NOMO-1 treated with DMSO at 0.1 percent for 48 hours (cell line): ENCODE results near the gene TACC2.

Source experiments
- DNase-seq: peaks from one replicate; lab custom pipeline; 2025; ENCODE audit not compliant: unreplicated experiment; lab: John Stamatoyannopoulos, UW

TACC2 gene

GRCh38 chr10:122245136-122245535, 256.2 kb downstream of the TACC2 start:
- no peak for DNase-seq

DNA sequence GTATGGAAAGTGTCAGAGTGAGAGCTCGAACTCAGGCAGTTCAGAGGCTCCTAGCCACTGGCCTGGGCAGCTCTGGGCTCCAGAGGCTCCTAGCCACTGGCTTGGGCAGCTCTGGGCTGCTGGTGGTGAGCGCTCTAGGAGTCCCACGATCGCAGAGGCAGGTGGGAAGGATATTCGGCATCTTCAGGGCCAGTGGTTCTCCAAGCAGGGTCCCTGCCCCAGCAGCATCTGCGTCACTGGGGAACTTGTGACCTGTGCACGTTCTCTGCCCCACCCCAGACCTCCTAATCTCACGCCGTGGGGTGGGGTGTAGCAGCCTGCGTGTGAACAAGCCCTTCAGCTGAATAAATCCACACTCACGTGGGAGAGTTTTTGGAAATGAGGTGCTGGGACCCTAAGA, 256.9 kb downstream of the TACC2 start:
- DNase-seq: no peak

DNA sequence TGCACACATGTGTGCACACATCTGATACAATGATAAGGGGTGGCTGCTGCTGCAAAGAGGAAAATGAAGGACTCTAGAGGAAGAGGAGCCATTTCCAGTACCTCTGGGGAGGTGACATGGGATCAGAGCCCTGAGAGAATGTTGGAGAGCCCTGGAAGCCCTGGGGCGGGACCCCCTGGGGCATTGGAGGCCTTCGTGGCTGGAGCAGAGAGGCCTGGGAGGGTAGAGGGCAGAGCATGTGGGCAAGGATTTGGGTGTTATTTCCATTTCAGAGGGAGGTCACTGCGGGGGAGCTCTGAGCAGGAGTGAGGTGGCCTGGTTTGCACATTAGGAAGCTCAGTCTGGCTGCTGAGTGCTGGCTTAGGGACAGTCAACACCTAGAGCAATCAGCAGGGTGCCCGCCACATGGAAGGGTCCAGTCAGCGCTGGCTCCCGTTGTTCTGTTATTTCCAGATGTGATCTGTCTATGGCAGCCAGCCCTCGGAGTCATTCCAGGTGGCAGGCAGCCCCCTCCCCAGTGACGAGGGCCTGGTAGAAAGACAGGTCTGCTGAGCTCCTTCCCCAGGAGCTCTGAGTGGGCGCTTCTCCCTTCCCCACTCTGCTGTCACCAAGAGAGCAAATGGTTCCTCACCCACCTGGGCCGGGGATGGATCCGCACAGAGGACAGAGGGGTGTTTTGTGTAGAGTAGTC, 258.0 kb downstream of the TACC2 start:
- no peak for DNase-seq

GRCh38 chr10:122248356-122249302, 259.7 kb downstream of the TACC2 start:
- DNase-seq: no peak

DNA sequence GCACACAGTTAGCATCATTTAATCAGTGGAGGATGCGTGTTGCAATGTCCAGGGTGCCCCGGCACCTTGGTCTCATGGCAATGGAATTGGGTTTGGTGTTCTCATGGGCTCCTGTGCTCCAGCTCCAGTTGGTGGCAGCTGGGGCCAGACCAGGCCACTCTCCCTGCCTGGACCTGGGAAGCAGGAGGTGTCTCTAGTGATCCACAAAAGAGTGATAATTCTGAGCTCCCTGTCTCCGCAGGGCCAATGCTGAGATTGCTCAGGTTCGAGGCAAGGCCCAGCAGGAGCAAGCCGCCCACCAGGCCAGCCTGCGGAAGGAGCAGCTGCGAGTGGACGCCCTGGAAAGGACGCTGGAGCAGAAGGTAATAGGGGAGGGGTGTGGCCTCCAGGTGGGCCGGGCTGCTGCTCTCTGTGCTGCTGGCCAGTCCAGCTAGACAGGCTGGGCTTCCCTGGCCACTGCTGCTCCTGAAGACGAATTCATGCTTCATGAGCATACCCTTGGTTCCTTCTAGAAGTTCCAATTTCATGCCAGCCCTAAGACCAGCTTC, 260.4 kb downstream of the TACC2 start:
- DNase-seq: no peak

GRCh38 chr10:122249991-122250750, 261.2 kb downstream of the TACC2 start:
- DNase-seq: no peak

- DNase-seq: no peak
Observed at GRCh38 chr10:122251459-122252255, 262.7 kb downstream of the TACC2 start.

GRCh38 chr10:122252805-122253204, 263.8 kb downstream of the TACC2 start:
- DNase-seq: no peak

GRCh38 chr10:122253605-122254004, 264.6 kb downstream of the TACC2 start:
- no peak for DNase-seq

DNA sequence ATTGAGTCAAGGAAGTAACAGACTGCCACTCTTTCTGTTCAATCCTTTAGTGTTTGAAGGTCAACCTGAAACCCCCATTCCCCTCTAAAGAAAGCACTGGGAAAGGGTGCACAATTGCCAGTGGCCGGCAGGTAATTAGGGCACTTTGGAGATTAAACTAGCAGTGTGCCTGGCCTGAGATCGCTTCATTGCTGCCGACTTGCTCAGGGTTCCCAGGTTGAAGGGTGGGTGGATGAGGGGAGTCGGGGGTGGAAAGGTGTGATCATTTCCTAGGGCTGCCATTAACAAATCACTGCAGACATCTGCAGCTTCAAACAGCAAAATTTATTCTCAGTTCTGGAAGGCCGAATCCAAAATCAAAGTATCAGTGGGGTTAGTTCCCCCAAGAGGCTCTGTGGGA, 265.9 kb downstream of the TACC2 start:
- DNase-seq: no peak

DNA sequence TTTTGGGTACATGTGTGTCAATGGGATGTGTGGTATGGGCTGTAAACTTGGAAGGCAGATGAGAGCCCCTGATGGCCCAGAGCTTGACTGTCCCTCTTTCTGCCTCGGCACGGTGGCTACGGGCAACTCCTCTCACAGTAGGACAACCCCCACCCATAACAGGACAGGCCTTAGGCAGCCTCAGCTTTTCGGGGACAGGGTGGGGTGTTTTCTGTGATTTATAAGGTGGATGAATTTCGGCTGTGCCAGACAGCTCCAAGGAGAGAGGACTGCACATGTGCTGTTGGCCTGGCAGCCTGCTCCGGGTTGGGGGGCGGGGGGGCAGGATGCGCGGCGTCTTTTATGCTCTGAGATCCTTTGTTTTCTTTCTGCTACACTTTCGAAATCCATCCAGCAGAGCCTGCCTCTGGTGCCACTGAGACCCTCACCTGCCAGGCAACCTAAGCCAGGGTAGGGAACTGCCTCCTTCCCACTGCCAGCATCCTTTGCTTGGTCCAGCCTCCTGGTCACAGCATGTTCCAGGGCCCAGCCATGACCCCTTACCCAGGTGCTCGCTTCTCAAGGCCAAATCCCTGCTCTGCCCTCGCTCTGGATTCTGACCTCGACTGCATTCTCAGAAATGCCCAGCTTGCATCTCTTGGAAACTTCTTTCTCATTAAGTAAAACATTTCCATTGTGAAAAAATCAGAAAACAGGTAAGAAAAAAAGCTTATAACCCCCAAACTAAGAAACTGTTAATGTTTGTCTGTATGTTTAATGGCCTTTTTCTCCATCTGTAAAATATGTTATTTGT, 266.7 kb downstream of the TACC2 start:
- no peak for DNase-seq

GRCh38 chr10:122257041-122257440, 268.1 kb downstream of the TACC2 start:
- DNase-seq: no peak

DNA sequence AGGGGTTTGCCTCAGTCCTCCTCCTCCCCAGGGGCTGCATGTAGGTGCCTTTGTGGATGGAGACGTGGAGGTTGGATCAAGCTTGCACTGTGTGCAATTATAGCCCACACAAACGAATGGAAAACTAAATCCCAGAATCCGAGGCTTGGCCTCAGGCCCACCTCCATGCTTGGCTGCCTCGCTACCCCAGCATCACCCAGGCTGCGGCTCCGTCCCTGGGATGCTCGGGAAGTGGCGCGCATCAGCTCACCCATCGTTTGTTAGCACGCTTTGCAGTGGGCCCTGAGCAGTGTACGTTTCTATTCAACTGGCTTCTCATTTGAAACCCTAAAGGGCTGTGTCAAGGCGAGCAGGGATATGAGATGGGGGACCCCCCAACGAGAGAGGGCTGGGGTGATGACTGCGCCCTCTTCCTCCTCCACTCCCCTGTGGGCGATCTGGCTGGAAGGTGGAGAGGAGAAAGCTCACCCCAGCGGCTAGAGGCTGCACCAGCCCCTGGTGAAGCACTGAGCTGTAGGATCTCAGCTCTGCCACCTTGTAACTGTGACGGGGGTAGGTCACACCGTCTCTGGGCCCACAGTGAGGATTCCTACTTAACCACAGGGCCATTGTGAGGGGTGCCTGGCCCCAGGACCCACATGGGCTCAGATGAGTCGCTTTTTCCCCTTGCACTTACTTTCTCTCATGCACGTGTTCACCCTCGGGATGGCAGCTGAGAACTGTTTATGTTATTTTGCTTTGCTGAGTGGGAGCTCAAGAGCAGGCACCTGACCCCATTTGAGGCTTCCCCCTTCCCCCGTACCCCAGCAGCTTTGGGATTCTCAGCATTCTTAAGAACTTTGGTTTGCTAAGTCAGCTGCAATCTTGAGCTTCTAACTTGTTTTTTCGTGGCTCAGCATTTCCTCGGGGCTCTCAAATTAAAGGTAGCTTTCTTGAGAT, 269.4 kb downstream of the TACC2 start:
- DNase-seq: no peak

DNA sequence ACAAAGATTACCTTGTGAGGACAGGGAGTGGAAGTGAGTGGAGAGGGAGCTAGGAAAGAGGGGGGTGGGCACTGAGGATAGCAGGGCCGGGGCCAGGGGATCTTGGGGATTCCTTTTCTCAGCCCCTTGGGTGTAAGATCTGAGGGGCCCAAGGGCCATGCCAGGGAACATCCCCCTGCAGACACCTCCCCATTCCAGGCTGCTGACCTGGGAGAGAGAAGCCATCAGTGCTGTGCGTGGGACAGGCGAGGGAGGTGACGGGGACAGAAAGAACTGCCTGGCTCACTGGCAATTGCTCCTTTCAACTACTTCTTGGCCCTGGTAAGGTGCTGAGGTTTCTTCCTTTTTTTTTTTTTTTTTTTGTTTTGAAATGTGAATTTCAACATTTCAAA, 270.1 kb downstream of the TACC2 start:
- no peak for DNase-seq

- no peak for DNase-seq
Observed at GRCh38 chr10:122261584-122261983, 272.6 kb downstream of the TACC2 start.

- no peak for DNase-seq
Observed at GRCh38 chr10:122263971-122264370, 275.0 kb downstream of the TACC2 start.

GRCh38 chr10:122264436-122264835, 275.5 kb downstream of the TACC2 start:
- no peak for DNase-seq

DNA sequence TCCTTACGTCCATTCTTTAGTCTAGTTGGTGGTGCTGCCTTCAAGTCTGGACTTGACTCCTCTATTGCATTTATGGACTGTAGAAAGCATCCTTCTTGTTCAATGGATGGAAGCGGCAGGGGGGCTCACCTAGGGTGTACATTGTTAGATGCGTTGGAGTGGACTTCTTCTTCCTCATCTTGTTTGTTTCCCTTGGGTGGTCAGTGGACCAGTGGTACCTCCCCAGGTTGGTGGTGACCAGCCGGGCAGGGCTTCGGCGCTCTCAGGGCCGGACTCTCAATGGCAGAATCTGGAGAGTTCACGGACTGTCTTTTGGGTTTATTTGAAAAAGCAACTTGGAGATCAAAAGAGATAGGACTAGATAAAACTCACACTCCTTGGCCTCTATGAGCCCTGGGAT, 276.0 kb downstream of the TACC2 start:
- no peak for DNase-seq

DNA sequence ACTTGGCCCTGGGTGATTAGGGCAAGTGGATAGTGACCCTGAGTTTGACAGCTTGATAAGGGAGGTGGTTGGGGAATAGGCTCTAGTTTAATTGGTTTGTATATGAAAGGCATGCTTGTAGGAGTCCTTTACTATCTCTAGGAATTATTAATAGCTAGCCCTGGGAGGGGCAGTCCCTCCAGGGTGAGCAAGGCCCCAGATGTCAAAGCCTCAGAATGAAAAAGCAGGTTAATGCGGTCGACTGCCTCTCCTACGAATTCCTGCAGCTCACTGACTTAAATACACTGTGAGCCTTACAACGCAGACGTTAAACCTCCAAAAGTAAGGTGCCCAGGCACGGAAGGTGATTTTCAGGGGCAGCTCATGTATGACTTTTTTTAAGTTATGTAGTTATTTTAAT, 276.9 kb downstream of the TACC2 start:
- no peak for DNase-seq
